Cardiac atrium fibroblast (primary cell): ENCODE measurements around the gene AHRR. TPM values are rescaled to one million over a fixed set of nuclear protein-coding genes. Genes with fewer than 3 reads are reported as not detected.

Experiments
- total RNA-seq: library from RNA; depleted of rRNA; stranded (reverse); fragments of >200 nt; gene quantifications from 2 replicates; pipeline ENCODE4 v1.2.3, GENCODE V29; 2015

Gene AHRR
- 8.8 and 16.4 TPM in 2 replicates for total RNA-seq

GRCh38 chr5:321230-321725 is at the start of gene AHRR:
Gene AHRR, plus strand, starts transcription at chr5:321714. Its CDS starts 22,189 bp downstream, at chr5:343903.

GRCh38 chr5:442335-443238 is 121.1 kb downstream of the AHRR start, which contains the start of gene EXOC3:
Gene EXOC3, plus strand, starts transcription at chr5:443176. Its CDS starts 3,030 bp downstream, at chr5:446206.

Other genes starting within 250 kb of the AHRR start
- not detected in 2 replicates for gene PLEKHG4B, start 229.5 kb upstream of the AHRR start, total RNA-seq
- gene LRRC14B, start 130.2 kb upstream of the AHRR start, total RNA-seq, result not detected in 2 replicates
- 4.1 and 6.0 TPM in 2 replicates for gene CCDC127, start 103.6 kb upstream of the AHRR start, total RNA-seq
- gene SDHA, start 103.4 kb upstream of the AHRR start, total RNA-seq, result 69.5 and 84.7 TPM in 2 replicates
- 96.6 and 117 TPM in 2 replicates for gene PDCD6, start 50.1 kb upstream of the AHRR start, total RNA-seq
- gene EXOC3, start 121.5 kb downstream of the AHRR start, total RNA-seq, result 16.4 and 27.6 TPM in 2 replicates
- 2.4 and 2.9 TPM in 2 replicates for gene SLC9A3, start 202.7 kb downstream of the AHRR start, total RNA-seq